Stimulated activated naive CD4-positive, alpha-beta T cell treated with Interleukin-2 at 50 U/mL for 16 hours (primary cell): ENCODE measurements around the gene PHIP.
"Not testable (repeated sequence)": the region's sequence is repeated elsewhere in the genome, so short reads cannot be mapped to it uniquely, and the experiment has no call there.

Source experiments
- DNase-seq: peaks from one replicate; lab custom pipeline; 2025; lab: John Stamatoyannopoulos, UW

PHIP gene

DNA sequence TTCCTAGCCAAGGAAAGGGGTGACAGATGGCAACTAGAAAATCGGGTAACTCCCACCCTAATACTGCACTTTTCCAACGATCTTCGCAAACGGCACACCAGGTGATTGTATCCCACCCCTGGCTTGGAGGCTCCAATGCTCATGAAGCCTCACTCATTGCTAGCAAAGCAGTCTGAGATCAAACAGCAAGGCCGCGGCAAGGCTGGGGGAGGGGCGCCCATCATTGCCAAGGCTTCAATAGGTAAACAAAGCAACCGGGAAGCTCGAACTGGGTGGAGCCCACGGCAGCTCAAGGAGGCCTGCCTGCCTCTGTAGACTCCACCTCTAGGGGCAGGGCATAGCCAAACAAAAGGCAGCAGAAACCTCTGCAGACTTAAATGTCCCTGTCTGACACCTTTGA, 156.9 kb downstream of the PHIP start:
- DNase-seq = not testable (repeated sequence)

DNA sequence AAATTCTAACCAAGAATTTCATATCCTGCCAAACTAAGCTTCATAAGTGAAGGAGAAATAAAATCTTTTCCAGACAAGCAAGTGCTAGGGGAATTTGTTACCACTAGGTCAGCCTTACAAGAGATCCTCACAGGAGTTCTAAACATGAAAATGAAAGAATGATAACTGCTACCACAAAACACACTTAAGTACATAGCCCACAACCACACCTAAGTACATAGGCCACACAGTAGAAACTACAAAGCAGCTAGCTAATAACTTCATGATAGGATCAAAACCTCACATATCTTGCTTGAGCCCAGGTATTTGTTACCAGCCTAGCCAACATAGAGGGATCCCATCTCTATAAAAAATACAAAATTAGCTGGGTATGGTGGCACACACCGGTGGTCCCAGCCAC, 160.3 kb downstream of the PHIP start:
- no peak for DNase-seq

DNA sequence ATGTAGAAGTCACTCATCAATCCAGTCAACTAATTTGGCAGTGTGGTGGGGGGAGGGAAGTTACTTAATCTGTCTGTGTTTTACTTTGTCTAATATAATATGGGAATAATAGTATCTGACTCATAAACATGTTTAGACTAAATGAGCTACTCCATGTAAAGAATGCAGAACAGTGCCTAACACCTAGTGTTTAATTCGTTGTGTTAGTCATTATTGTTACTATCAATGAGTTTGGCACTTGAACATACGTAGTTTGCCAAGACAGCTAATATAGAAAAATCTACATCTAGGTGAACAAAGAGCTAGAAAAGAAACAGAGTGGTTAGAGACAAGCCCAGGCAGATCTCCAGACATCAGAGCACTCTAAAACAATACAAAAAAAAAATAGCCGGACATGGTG, 161.6 kb downstream of the PHIP start:
- DNase-seq = no peak

DNA sequence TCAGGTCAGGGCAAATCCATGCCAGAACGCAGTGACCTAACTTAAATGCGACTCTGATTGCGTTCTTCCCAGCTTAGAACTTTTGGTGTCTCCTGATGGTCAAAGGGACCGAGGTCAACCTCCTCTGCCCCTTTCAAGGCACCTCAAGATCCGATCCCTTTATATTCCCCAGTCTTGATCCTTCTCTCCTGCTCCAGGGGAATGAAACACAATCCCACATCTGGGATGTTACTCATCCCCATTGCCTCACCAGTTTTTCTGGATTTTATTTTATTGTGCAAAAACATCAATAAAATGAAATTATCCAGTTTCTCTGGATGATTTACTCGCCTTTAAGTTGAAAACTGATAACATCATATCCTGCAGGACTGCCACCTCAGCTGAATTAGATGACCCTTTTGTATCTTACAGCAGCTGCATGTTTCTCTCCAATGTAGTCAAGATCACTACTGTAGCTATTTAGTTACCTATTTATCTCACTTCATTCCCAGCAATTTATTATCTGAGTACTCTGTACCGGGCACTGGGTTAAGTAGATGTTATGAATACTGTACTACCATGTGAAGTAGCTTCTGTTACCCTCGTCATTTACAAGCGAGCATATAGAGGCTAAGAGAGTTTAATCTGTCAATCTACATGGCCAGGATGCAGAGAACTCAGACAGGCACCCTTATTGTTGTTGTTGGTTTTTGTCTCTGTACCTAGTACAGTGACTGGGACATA, 166.7 kb downstream of the PHIP start:
- DNase-seq = no peak

DNA sequence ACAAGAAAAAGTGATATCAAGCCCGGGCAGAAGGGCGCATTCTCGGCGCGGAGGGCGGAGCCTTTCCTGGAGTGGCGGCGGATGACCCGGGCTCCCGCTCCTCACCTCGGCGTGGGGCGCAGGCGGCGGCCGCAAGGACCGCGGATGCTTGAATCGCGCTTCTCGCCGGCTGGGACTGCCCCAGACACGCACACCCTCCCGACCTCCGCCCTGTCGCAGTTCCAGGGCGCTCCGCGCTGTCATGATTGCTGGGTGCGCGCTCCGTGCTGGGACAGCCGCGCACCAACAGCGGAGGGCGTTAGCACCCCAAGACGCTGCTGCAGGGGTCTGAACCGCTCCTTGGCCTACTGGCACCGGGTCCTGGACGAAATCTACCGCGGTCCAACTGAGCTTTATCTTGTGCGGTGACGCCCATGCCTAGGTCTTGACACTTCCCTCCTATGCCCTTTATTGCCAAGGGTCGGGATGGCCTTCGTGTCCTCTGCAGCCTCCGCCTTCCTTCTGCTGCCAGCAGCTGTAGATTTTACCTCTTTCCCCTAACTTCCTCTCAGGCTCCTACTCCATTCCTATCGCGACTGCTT, 167.4 kb downstream of the PHIP start:
- DNase-seq = no peak

DNA sequence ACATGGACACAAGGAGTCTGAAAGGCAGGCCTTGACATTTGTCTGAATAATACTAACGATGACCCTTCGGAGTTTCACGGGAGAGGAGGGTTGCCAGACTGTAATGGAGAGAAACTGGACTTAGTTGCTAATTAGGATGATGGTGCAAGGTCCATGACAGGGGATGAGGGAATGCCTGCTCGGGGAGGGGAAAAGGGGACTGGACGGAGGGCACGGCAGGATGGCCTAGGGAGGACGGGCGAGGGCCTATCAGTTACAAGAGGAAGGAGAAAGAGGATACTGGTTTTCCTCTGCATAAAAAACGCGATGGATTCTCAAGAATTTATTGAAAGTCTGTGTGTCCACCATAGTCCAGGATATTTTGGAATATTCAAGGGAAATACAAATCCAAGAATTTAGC, 168.0 kb downstream of the PHIP start:
- no peak for DNase-seq

DNA sequence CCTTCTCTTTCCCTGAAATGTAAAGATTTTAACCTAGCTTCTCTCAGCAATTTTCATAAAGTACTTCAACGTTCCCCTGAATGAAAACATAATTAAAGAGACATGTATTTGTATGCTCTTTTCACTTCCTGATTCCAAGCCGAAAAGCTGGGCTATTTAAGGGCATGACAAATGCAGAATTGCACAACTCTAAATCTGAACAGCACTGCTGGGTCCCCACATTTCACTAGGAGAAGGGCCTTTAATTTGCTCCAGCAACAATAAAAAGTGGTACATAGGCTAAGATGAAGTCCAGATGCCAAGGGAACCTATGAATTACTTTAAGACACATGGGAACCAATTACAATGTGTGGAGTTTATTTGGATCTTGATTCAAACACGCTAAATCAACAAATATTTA, 168.7 kb downstream of the PHIP start:
- DNase-seq = no peak

DNA sequence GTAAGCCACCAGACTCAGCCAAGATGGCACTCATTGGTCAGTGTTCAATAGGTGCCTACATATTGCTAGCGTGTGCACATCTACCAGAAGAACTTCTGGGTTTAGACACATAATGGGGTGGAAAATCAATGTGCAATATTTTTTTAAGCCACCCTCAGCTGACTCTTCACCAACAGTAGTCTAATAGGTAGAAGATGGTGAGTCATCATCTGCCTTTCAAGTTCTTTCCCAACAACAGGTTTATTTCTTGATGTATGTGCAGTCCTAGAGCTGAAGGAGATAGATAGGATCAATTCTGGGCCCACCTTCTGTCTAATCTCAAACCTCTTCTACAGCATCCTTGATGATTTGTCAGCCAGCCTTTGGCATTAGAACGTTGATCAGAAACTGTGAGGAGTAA, 169.4 kb downstream of the PHIP start:
- no peak for DNase-seq

DNA sequence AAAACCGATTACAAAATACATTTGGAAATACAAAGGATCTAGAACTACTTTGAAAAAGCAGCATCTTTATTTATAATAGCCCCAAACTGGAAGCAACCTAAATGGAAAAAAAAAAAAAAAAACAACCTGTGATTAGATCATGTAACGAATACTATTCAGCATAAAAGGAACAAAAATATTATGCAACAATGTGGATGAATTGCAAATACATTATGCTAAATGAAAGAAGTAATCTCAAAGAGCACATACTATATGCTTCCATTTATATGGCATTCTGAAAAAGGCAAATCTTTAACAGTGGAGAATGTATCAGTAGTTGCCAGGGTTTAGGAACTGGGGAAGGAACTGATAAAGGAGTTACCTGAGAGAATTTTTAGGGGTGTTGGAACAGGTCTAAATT, 181.8 kb downstream of the PHIP start:
- DNase-seq = no peak

DNA sequence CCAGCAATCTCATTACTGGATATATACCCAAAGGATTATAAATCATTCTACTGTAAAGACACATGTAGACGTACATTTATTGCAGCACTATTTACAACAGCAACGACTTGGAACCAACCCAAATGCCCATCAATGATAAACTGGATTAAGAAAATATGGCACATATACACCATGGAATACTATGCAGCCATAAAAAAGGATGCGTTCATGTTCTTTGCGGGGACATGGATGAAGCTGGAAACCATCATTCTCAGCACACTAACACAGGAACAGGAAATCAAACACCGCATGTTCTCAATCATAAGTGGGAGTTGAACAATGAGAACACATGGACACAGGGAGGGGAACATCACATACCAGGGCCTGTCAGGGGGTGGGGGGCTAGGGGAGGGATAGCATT, 188.2 kb downstream of the PHIP start:
- DNase-seq = not testable (repeated sequence)
